A673 (cell line): ENCODE results near the gene FHIT. TPM values are rescaled to one million over a fixed set of nuclear protein-coding genes. Genes with fewer than 3 reads are reported as not detected.

Experiments used
- BruUV-seq: library from RNA; stranded (reverse); fragments of 400-500 nt; replicated peaks from 2 replicates; lab custom pipeline; 2021; lab: Mats Ljungman, UMichigan
- CTCF ChIA-PET: fragments of 300-600 bp; sonication (Branson Sonifier 250); formaldehyde crosslinking; loops from one replicate; lab custom pipeline; 2022; ENCODE audit warnings: antibody characterized with exemption; lab: Charles Lee
- POLR2A ChIA-PET: fragments of 300-600 bp; sonication (Branson Sonifier 250); formaldehyde crosslinking; loops from one replicate; lab custom pipeline; 2022; ENCODE audit warnings: antibody characterized with exemption; ENCODE audit not compliant: low non-redundant PET; lab: Charles Lee
- DNase-seq: peaks from one replicate; pipeline ENCODE4 v3.0.0-alpha.2; 2015; ENCODE audit warnings: low spot score
- H3K27ac ChIP-seq: fragments of 200-600 bp; sonication (generic); 2 replicates; pipeline ENCODE4 v1.5.1; 2016; ENCODE audit warnings: mixed run types, low read depth, mild to moderate bottlenecking, mixed read lengths, antibody characterized with exemption, low read length; ENCODE audit not compliant: poor library complexity, severe bottlenecking
- H3K27me3 ChIP-seq: fragments of 200-600 bp; sonication (generic); replicated peaks from 2 replicates; pipeline ENCODE4 v1.6.1; 2017; ENCODE audit warnings: mixed run types, low read depth, mild to moderate bottlenecking, mixed read lengths, antibody characterized with exemption, low read length; ENCODE audit not compliant: insufficient read depth, poor library complexity
- H3K36me3 ChIP-seq: fragments of 200-600 bp; sonication (generic); 2 replicates; pipeline ENCODE4 v1.6.1; 2016; ENCODE audit warnings: mixed run types, mild to moderate bottlenecking, mixed read lengths, antibody characterized with exemption, low read length; ENCODE audit not compliant: insufficient read depth, poor library complexity, severe bottlenecking
- H3K4me1 ChIP-seq: fragments of 200-600 bp; sonication (generic); 2 replicates; pipeline ENCODE4 v1.6.1; 2017; ENCODE audit warnings: mixed run types, mild to moderate bottlenecking, mixed read lengths, antibody characterized with exemption, low read length; ENCODE audit not compliant: insufficient read depth, poor library complexity, severe bottlenecking
- H3K4me3 ChIP-seq: fragments of 200-600 bp; sonication (generic); 2 replicates; pipeline ENCODE4 v1.5.1; 2016; ENCODE audit warnings: low read depth, mixed run types, mild to moderate bottlenecking, mixed read lengths, low read length; ENCODE audit not compliant: poor library complexity, severe bottlenecking
- H3K9me3 ChIP-seq: fragments of 200-600 bp; sonication (generic); 2 replicates; pipeline ENCODE4 v1.6.1; 2016; ENCODE audit warnings: mixed run types, low read depth, mild to moderate bottlenecking, mixed read lengths, antibody characterized with exemption, low read length; ENCODE audit not compliant: poor library complexity, severe bottlenecking
- CTCF ChIP-seq: fragments of 300-800, 200-600 bp; sonication (generic); conservative IDR thresholded peaks from 2 replicates; pipeline ENCODE4 v1.5.1; 2017; ENCODE audit warnings: low read depth, mild to moderate bottlenecking, antibody characterized with exemption, low read length, moderate library complexity, mixed read lengths
- EZH2 ChIP-seq: fragments of 200-600 bp; sonication (generic); IDR thresholded peaks from 2 replicates; pipeline ENCODE4 v1.6.1; 2017; ENCODE audit warnings: borderline replicate concordance, low read depth, mild to moderate bottlenecking, mixed read lengths, antibody characterized with exemption, low read length; ENCODE audit not compliant: poor library complexity, severe bottlenecking
- intact Hi-C: fragments of 100-400 bp; cut with micrococcal nuclease; formaldehyde crosslinking; loops from one replicate; pipeline ENCODE4 v1.10.0; 2022; ENCODE audit not compliant: unreplicated experiment
- total RNA-seq: library from RNA; stranded (reverse); gene quantifications from 2 replicates; pipeline ENCODE4 v1.2.3, GENCODE V29; 2021

The FHIT gene
- total RNA-seq, 1 experiment from 2014 or later, result not detected

GRCh38 chr3:60779637-60780036, 471.6 kb downstream of the FHIT start:
- intact Hi-C loops, result no loop called here
- Histone ChIP-seq H3K27me3 (no peaks in the 10 kb centered on the region), H3K4me1 (no peaks in the 10 kb centered on the region), H3K27ac (no peak overlapping the region), H3K9me3 (no peaks in the 10 kb centered on the region), H3K36me3 (no peaks in the 10 kb centered on the region), H3K4me3 (no peak overlapping the region)
- POLR2A ChIA-PET, result no interaction called here
- TF ChIP-seq EZH2 (no peak), CTCF (no peak)
- no peak for DNase-seq
- BruUV-seq, result no TSS peak
- CTCF ChIA-PET, result no interaction called here

DNA sequence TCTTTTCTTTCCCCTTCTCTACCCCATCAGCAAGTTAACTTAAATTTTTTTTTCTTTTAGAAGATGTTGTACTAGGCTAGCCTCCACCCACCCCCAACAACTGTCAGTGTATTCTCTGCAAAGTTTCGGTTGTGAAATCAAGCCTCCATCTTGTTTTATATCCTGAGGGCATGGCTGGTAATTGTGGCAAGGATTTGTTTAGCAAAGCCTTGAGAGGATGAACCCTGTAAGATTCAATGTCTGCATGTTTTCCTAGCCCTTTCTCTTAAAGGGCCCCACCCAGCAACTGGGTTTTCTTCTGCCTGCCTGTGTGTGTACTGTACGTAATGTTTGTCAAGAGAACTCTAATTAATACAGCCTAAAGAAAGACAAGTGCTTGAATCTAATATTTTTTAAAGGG, 475.3 kb downstream of the FHIT start:
- H3K4me1 ChIP-seq, result no peaks in the 10 kb centered on the region
- ChIA-PET CTCF (no interaction called here), POLR2A (no interaction called here)

DNA sequence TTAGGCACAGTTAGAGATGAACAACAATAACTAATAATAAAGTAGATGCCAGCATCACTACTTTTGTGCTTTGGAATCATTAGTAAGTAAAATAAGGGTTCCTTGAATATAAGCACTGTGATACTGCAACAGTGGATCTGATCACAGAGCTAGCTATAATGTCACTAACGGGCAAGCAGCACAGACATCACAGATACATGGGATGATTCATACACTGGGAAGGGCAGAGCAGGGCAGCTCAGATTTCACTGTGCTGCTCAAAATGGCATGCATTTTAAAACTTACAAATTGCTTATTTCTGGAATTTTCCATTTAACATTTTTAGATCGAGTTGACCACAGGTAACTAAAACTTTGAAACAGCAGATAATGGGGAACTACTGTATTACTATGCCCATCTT, 476.6 kb downstream of the FHIT start:
- intact Hi-C loops, result no loop called here
- BruUV-seq, result no TSS peak
- H3K4me1 ChIP-seq, result no peaks in the 10 kb centered on the region
- H3K4me3 ChIP-seq, result no peak overlapping the region
- ChIA-PET CTCF (no interaction called here), POLR2A (no interaction called here)
- H3K27me3 ChIP-seq, result no peaks in the 10 kb centered on the region
- no peaks in the 10 kb centered on the region for H3K36me3 ChIP-seq
- H3K9me3 ChIP-seq, result no peaks in the 10 kb centered on the region
- no peak overlapping the region for H3K27ac ChIP-seq
- TF ChIP-seq EZH2 (no peak), CTCF (no peak)
- DNase-seq, result no peak

More for the DNA sequence above, 475.3 kb downstream of the FHIT start:
- no peak for DNase-seq
- H3K27me3 ChIP-seq, result no peaks in the 10 kb centered on the region
- H3K9me3 ChIP-seq, result no peaks in the 10 kb centered on the region
- no peak overlapping the region for H3K4me3 ChIP-seq
- no TSS peak for BruUV-seq
- intact Hi-C loops, result no loop called here
- TF ChIP-seq CTCF (no peak), EZH2 (no peak)
- H3K27ac ChIP-seq, result no peak overlapping the region
- no peaks in the 10 kb centered on the region for H3K36me3 ChIP-seq
